SK-N-SH (cell line): ENCODE data around the gene SRSF2. TPM values are rescaled to one million over a fixed set of nuclear protein-coding genes. Genes with fewer than 3 reads are reported as not detected.

ENCODE experiments used
- CTCF ChIA-PET: fragments of 300-600, 350-600 bp; formaldehyde crosslinking; extraction: SDS; loops from one replicate; lab custom pipeline; 2021; lab: Yijun Ruan, JAX
- POLR2A ChIA-PET: fragments of 350-600 bp; sonication (Branson Sonifier 250); formaldehyde crosslinking; extraction: SDS; loops from one replicate; lab custom pipeline; 2020; ENCODE audit warnings: antibody characterized with exemption, inconsistent platforms; lab: Yijun Ruan, JAX
- DNase-seq: peaks from one replicate; pipeline ENCODE4 v3.0.0; 2012
- H2AFZ ChIP-seq: fragments of 200-600 bp; sonication (generic); 2 replicates; pipeline ENCODE4 v1.8.1; 2016; ENCODE audit warnings: antibody characterized with exemption, mild to moderate bottlenecking, low read depth
- H3F3A ChIP-seq: fragments of 200-600 bp; sonication (generic); replicated peaks from 2 replicates; pipeline ENCODE3; 2016; ENCODE audit warnings: antibody characterized with exemption, mild to moderate bottlenecking; ENCODE audit not compliant: insufficient read depth
- H3K27ac ChIP-seq, 2 experiments: fragments of 200-500 bp in 1 of 2; fragments of 200-600 bp in 1 of 2; sonication (Bioruptor generic) in 1 of 2; sonication (generic), shearing (Covaris generic) in 1 of 2; 2 replicates each; pipeline versions ENCODE4 v1.5.1 to v1.6.1; 2014 to 2016; ENCODE audit warnings: low read depth in 2 of 2, inconsistent platforms in 1 of 2, low read length in 1 of 2, mild to moderate bottlenecking in 1 of 2, mixed read lengths in 1 of 2
- H3K27me3 ChIP-seq: fragments of 200-600 bp; sonication (generic), shearing (Covaris generic); 2 replicates; pipeline ENCODE4 v1.6.1; 2016; ENCODE audit warnings: mixed run types; ENCODE audit not compliant: insufficient read depth
- H3K36me3 ChIP-seq, 2 experiments: fragments of 200-500 bp in 1 of 2; fragments of 200-600 bp in 1 of 2; sonication (Bioruptor generic) in 1 of 2; sonication (generic) in 1 of 2; replicated peaks in 1 of 2; 2 replicates each; pipeline versions ENCODE3 to v1.5.1; 2014 to 2016; ENCODE audit warnings: low read length in 1 of 2, mild to moderate bottlenecking in 1 of 2; ENCODE audit not compliant: insufficient read depth in 2 of 2, control insufficient read depth in 1 of 2
- H3K4me1 ChIP-seq, 2 experiments: fragments of 200-500 bp in 1 of 2; fragments of 200-600 bp in 1 of 2; sonication (Bioruptor generic) in 1 of 2; sonication (generic), shearing (Covaris generic) in 1 of 2; 2 replicates each; pipeline versions ENCODE4 v1.5.1 to v1.6.1; 2014 to 2016; ENCODE audit warnings: low read depth in 1 of 2, low read length in 1 of 2, mixed run types in 1 of 2; ENCODE audit not compliant: insufficient read depth in 2 of 2, control insufficient read depth in 1 of 2
- H3K4me2 ChIP-seq: fragments of 200-600 bp; sonication (generic), shearing (Covaris generic); 2 replicates; pipeline ENCODE4 v1.6.1; 2017; ENCODE audit warnings: mixed run types
- H3K4me3 ChIP-seq, 2 experiments: fragments of 200-500 bp in 1 of 2; fragments of 200-600 bp in 1 of 2; sonication (Bioruptor generic) in 1 of 2; sonication (generic), shearing (Covaris generic) in 1 of 2; 2 replicates each; pipeline versions ENCODE4 v1.5.1 to v1.8.1; 2014 to 2016; ENCODE audit warnings: low read depth in 2 of 2, inconsistent platforms in 1 of 2, low read length in 1 of 2, mild to moderate bottlenecking in 1 of 2, mixed read lengths in 1 of 2, moderate library complexity in 1 of 2
- H3K79me2 ChIP-seq: fragments of 200-600 bp; sonication (generic); 2 replicates; pipeline ENCODE4 v1.8.1; 2017; ENCODE audit warnings: mild to moderate bottlenecking; ENCODE audit not compliant: insufficient read depth
- H3K9ac ChIP-seq: fragments of 200-600 bp; sonication (generic); 2 replicates; pipeline ENCODE4 v1.6.1; 2017; ENCODE audit warnings: mixed run types
- H3K9me2 ChIP-seq: fragments of 200-600 bp; sonication (generic); 2 replicates; pipeline ENCODE4 v1.6.1; 2017; ENCODE audit warnings: mixed run types
- H3K9me3 ChIP-seq: fragments of 200-600 bp; sonication (generic); 2 replicates; pipeline ENCODE4 v1.6.1; 2017; ENCODE audit warnings: mixed run types, mild to moderate bottlenecking, moderate library complexity
- H4K20me1 ChIP-seq: fragments of 200-600 bp; sonication (generic); 2 replicates; pipeline ENCODE4 v1.6.1; 2017; ENCODE audit warnings: mild to moderate bottlenecking, mixed run types; ENCODE audit not compliant: insufficient read depth
- CHD2 ChIP-seq: fragments of 150-350 bp; IDR thresholded peaks from 2 replicates; pipeline ENCODE4 v1.6.1; 2018; ENCODE audit warnings: low read length; ENCODE audit not compliant: partially characterized antibody
- CTCF ChIP-seq: fragments of 200-600 bp; sonication (generic); IDR thresholded peaks from 2 replicates; pipeline ENCODE4 v1.6.1; 2017; ENCODE audit warnings: antibody characterized with exemption, mild to moderate bottlenecking, moderate library complexity
- GABPA ChIP-seq: IDR thresholded peaks from 2 replicates; pipeline ENCODE4 v1.4.0; 2012; ENCODE audit warnings: low read depth, mild to moderate bottlenecking
- JUND ChIP-seq: IDR thresholded peaks from 2 replicates; pipeline ENCODE4 v1.4.0; 2012
- MAX ChIP-seq: IDR thresholded peaks from 2 replicates; pipeline ENCODE4 v1.4.0; 2012; ENCODE audit warnings: low read depth
- NRF1 ChIP-seq: IDR thresholded peaks from 2 replicates; pipeline ENCODE4 v1.6.1; 2012; ENCODE audit warnings: low read depth, mild to moderate bottlenecking, low read length
- PBX3 ChIP-seq: IDR thresholded peaks from 2 replicates; pipeline ENCODE4; 2012
- POLR2AphosphoS5 ChIP-seq: IDR thresholded peaks from 2 replicates; pipeline ENCODE4 v1.6.1; 2012; ENCODE audit warnings: low read depth, low read length
- RAD21 ChIP-seq: IDR thresholded peaks from 2 replicates; pipeline ENCODE4 v1.6.1; 2012; ENCODE audit warnings: mild to moderate bottlenecking, low read length
- REST ChIP-seq: IDR thresholded peaks from 2 replicates; pipeline ENCODE4 v1.6.1; 2012; ENCODE audit warnings: mild to moderate bottlenecking, low read depth, low read length, moderate library complexity
- SMC3 ChIP-seq: IDR thresholded peaks from 2 replicates; pipeline ENCODE4 v1.6.1; 2012; ENCODE audit warnings: low read depth, low read length, improper control_type of control experiment
- USF1 ChIP-seq: IDR thresholded peaks from 2 replicates; pipeline ENCODE4 v1.4.0; 2012; ENCODE audit warnings: low read depth, borderline replicate concordance
- USF2 ChIP-seq: fragments of 150-350 bp; IDR thresholded peaks from 2 replicates; pipeline ENCODE4 v1.6.1; 2017; ENCODE audit warnings: antibody characterized with exemption, low read length, low read depth, borderline replicate concordance
- YY1 ChIP-seq: IDR thresholded peaks from 2 replicates; pipeline ENCODE4 v1.4.0; 2012; ENCODE audit warnings: low read depth, mild to moderate bottlenecking
- ZBTB33 ChIP-seq: IDR thresholded peaks from 2 replicates; pipeline ENCODE4 v1.4.0; 2012; ENCODE audit warnings: low read depth, borderline replicate concordance
- WGBS: methylation state at CpG from one replicate; pipeline ENCODE4 v1.1.6; 2017; ENCODE audit warnings: low lambda C conversion rate; 5-methylcytosine and 5-hydroxymethylcytosine counted together
- polyA plus RNA-seq, 3 experiments: library from polyadenylated mRNA; depleted of rRNA; stranded (reverse); fragments of >200 nt; gene quantifications; 2 replicates each; pipeline ENCODE4 v1.2.3, GENCODE V29; 2012

Gene SRSF2
- polyA plus RNA-seq, 1 of the 3 experiments (the other 2 are of a cell fraction): 211 TPM

- TF ChIP-seq SMC3 (peak; percentile 61), GABPA (peak; percentile 67), CHD2 (no peak), USF2 (no peak), RAD21 (peak; percentile 53), MAX (peak; percentile 69), REST (no peak; the same call in 1 of the 2 replicates)
Observed at GRCh38 chr17:76726776-76727718, 10.1 kb downstream of the SRSF2 start, which contains the start of gene METTL23 (continued).

GRCh38 chr17:76726231-76726775 lies 10.8 kb downstream of the SRSF2 start, which contains the start of gene JMJD6:
Gene JMJD6 (minus strand): TSS chr17:76726606. CDS start chr17:76726475, 131 bp downstream.
- peaks cover 19 to 48% of the 10 kb centered on the region in 2 experiments for H3K36me3 ChIP-seq
- DNase-seq: peak; percentile 99
- TF ChIP-seq YY1 (peak; percentile 95), SMC3 (no peak; the same call in 1 of the 2 replicates), ZBTB33 (no peak), CHD2 (peak; percentile 82), USF2 (no peak), USF1 (no peak), JUND (no peak), NRF1 (peak; percentile 39; the same call in 1 of the 2 replicates), POLR2AphosphoS5 (peak; percentile 85), CTCF (no peak), PBX3 (no peak; the same call in 1 of the 2 replicates)

More at GRCh38 chr17:76726231-76726775, 10.8 kb downstream of the SRSF2 start, which contains the start of gene JMJD6:
- POLR2A ChIA-PET: interaction anchor here (0.7 to 4.7 kb wide), 8 partner anchors 8 to 182 kb away, joined by 3 to 47 read pairs (median 6); partner anchors contain the start of genes MFSD11 and SRSF2
- Histone ChIP-seq H3K4me2 (peak within 1 kb of the TSS; percentile 86), H3F3A (peaks cover 26% of the 10 kb centered on the region), H3K9me2 (no peaks in the 10 kb centered on the region), H3K79me2 (peaks cover 94% of the 10 kb centered on the region), H2AFZ (peak within 1 kb of the TSS; percentile 81), H3K9ac (peak within 1 kb of the TSS; percentile 99), H3K4me1 (peaks cover 14 to 20% of the 10 kb centered on the region in 2 experiments), H3K27ac (peak within 1 kb of the TSS; percentile 94 to 96), H3K9me3 (no peaks in the 10 kb centered on the region), H3K4me3 (peak within 1 kb of the TSS; percentile 74 to 99), H3K27me3 (no peaks in the 10 kb centered on the region), H4K20me1 (peaks cover 20% of the 10 kb centered on the region)
- CTCF ChIA-PET: interaction anchor here (0.5 to 5.9 kb wide), 15 partner anchors 11 to 359 kb away, joined by 3 to 75 read pairs (median 5); partner anchors contain the start of genes MFSD11, MGAT5B, MXRA7 and SRSF2
- WGBS: 2% methylated on average over 32 of the region's 60 CpGs
